Measurements from ENCODE around the gene CBL.
A peak's percentile ranks its signal among the peaks of the same experiment; 100 is the strongest.

Gene CBL

GRCh38 chr11:119305556-119306372 is 99.6 kb downstream of the CBL start:
- no peak for TF ChIP-seq CTCF (IDR thresholded peaks at IDR 0.05; ENCODE audit: insufficient read depth, low read length, missing control alignments)
- DNase-seq (ENCODE audit: low read depth, low spot score), result no peak
- ChIA-PET CTCF (interaction anchor here (1.3 to 14.7 kb wide), 8 partner anchors 18 to 171 kb away, joined by 3 to 150 read pairs (median 6); partner anchors contain the start of gene CBL), POLR2A (interaction anchor here (0.7 kb wide), 1 partner anchor 169 kb away, joined by 4 read pairs; no protein-coding TSS in a partner anchor)
- H3K4me3 ChIP-seq (ENCODE audit: low read depth, low read length), result no peak overlapping the region

- no peak overlapping the region for H3K4me3 ChIP-seq (ENCODE audit: low read depth, low read length)
- peak; percentile 44 for DNase-seq (ENCODE audit: low read depth, low spot score)
- no peak for TF ChIP-seq CTCF (IDR thresholded peaks at IDR 0.05; ENCODE audit: insufficient read depth, low read length, missing control alignments)
- ChIA-PET CTCF (interaction anchor here (1.2 to 14.7 kb wide), 9 partner anchors 9 to 168 kb away, joined by 3 to 150 read pairs (median 7); partner anchors contain the start of genes CBL and MCAM), POLR2A (interaction anchor here (0.7 kb wide), 1 partner anchor 168 kb away, joined by 4 read pairs; no protein-coding TSS in a partner anchor)
Observed at GRCh38 chr11:119306373-119306890, 100.3 kb downstream of the CBL start.

- ChIA-PET CTCF (interaction anchor here (0.7 to 14.7 kb wide), 16 partner anchors 9 to 289 kb away, joined by 3 to 150 read pairs (median 6); partner anchors contain the start of genes ABCG4, CBL, MCAM and TRAPPC4), POLR2A (interaction anchor here (0.9 kb wide), 1 partner anchor 110 kb away, joined by 3 read pairs; no protein-coding TSS in a partner anchor)
- DNase-seq (ENCODE audit: low read depth, low spot score), result no peak
- no peak overlapping the region for H3K4me3 ChIP-seq (ENCODE audit: low read depth, low read length)
- TF ChIP-seq CTCF (IDR thresholded peaks at IDR 0.05; ENCODE audit: insufficient read depth, low read length, missing control alignments), result peak; percentile 1
Observed at GRCh38 chr11:119307219-119307618, 101.1 kb downstream of the CBL start.

GRCh38 chr11:119307974-119308373 is 101.8 kb downstream of the CBL start:
- CTCF ChIA-PET, result interaction anchor here (0.9 to 14.7 kb wide), 20 partner anchors 8 to 166 kb away, joined by 3 to 150 read pairs (median 5); partner anchors contain the start of genes ABCG4, CBL and MCAM
- TF ChIP-seq CTCF (IDR thresholded peaks at IDR 0.05; ENCODE audit: insufficient read depth, low read length, missing control alignments), result no peak
- POLR2A ChIA-PET, result interaction anchor here (0.9 to 1.3 kb wide), 2 partner anchors 9 to 110 kb away, joined by 3 read pairs; partner anchors contain the start of gene MCAM
- DNase-seq (ENCODE audit: low read depth, low spot score), result no peak
- no peak overlapping the region for H3K4me3 ChIP-seq (ENCODE audit: low read depth, low read length)

- no peak for TF ChIP-seq CTCF (IDR thresholded peaks at IDR 0.05; ENCODE audit: insufficient read depth, low read length, missing control alignments)
- POLR2A ChIA-PET, result no interaction called here
- no peak for DNase-seq (ENCODE audit: low read depth, low spot score)
- no peak overlapping the region for H3K4me3 ChIP-seq (ENCODE audit: low read depth, low read length)
- CTCF ChIA-PET, result interaction anchor here (0.9 to 14.7 kb wide), 9 partner anchors 10 to 165 kb away, joined by 3 to 150 read pairs (median 5); partner anchors contain the start of gene C1QTNF5
Observed at GRCh38 chr11:119309411-119309810, 103.3 kb downstream of the CBL start.
